Measurements from ENCODE around the gene LPAR1.
A peak's percentile ranks its signal among the peaks of the same experiment; 100 is the strongest.

LPAR1 gene

GRCh38 chr9:111013707-111014106 lies 24.6 kb downstream of the LPAR1 start:
- no peak for FAIRE-seq
- TF ChIP-seq TAF1 (IDR thresholded peaks at IDR 0.05; ENCODE audit: borderline replicate concordance, low read depth, low read length) (no peak), POLR2A (IDR thresholded peaks at IDR 0.05; ENCODE audit: low read depth, low read length) (no peak), POLR2AphosphoS5 (IDR thresholded peaks at IDR 0.05; ENCODE audit: low read depth, low read length) (no peak)
- no peak for DNase-seq (ENCODE audit: insufficient read length)

GRCh38 chr9:111013250-111013649 lies 25.0 kb downstream of the LPAR1 start:
- no peak for TF ChIP-seq POLR2AphosphoS5 (IDR thresholded peaks at IDR 0.05; ENCODE audit: low read depth, low read length)
- TF ChIP-seq POLR2A (IDR thresholded peaks at IDR 0.05; ENCODE audit: low read depth, low read length), result no peak
- TF ChIP-seq TAF1 (IDR thresholded peaks at IDR 0.05; ENCODE audit: borderline replicate concordance, low read depth, low read length), result no peak
- DNase-seq (ENCODE audit: insufficient read length), result no peak
- no peak for FAIRE-seq

GRCh38 chr9:111008158-111009075 lies 29.9 kb downstream of the LPAR1 start:
- no peak for FAIRE-seq
- no peak for DNase-seq (ENCODE audit: insufficient read length)
- TF ChIP-seq POLR2AphosphoS5 (IDR thresholded peaks at IDR 0.05; ENCODE audit: low read depth, low read length), result no peak
- TF ChIP-seq POLR2A (IDR thresholded peaks at IDR 0.05; ENCODE audit: low read depth, low read length), result no peak
- no peak for TF ChIP-seq TAF1 (IDR thresholded peaks at IDR 0.05; ENCODE audit: borderline replicate concordance, low read depth, low read length)

GRCh38 chr9:111005746-111006470 lies 32.4 kb downstream of the LPAR1 start:
- TF ChIP-seq TAF1 (IDR thresholded peaks at IDR 0.05; ENCODE audit: borderline replicate concordance, low read depth, low read length) (no peak), POLR2AphosphoS5 (IDR thresholded peaks at IDR 0.05; ENCODE audit: low read depth, low read length) (no peak), POLR2A (IDR thresholded peaks at IDR 0.05; ENCODE audit: low read depth, low read length) (no peak)
- DNase-seq (ENCODE audit: insufficient read length) (no peak), FAIRE-seq (no peak)

GRCh38 chr9:111004936-111005335 lies 33.3 kb downstream of the LPAR1 start:
- TF ChIP-seq POLR2AphosphoS5 (IDR thresholded peaks at IDR 0.05; ENCODE audit: low read depth, low read length), result no peak
- TF ChIP-seq POLR2A (IDR thresholded peaks at IDR 0.05; ENCODE audit: low read depth, low read length), result no peak
- TF ChIP-seq TAF1 (IDR thresholded peaks at IDR 0.05; ENCODE audit: borderline replicate concordance, low read depth, low read length), result no peak
- no peak for DNase-seq (ENCODE audit: insufficient read length)

GRCh38 chr9:111003182-111003581 lies 35.1 kb downstream of the LPAR1 start:
- FAIRE-seq, result peak; percentile 54
- no peak for DNase-seq (ENCODE audit: insufficient read length)
- TF ChIP-seq POLR2A (IDR thresholded peaks at IDR 0.05; ENCODE audit: low read depth, low read length), result no peak
- no peak for TF ChIP-seq TAF1 (IDR thresholded peaks at IDR 0.05; ENCODE audit: borderline replicate concordance, low read depth, low read length)
- TF ChIP-seq POLR2AphosphoS5 (IDR thresholded peaks at IDR 0.05; ENCODE audit: low read depth, low read length), result no peak

More at GRCh38 chr9:111004936-111005335, 33.3 kb downstream of the LPAR1 start:
- FAIRE-seq, result no peak

GRCh38 chr9:111001526-111001925 lies 36.7 kb downstream of the LPAR1 start:
- no peak for DNase-seq (ENCODE audit: insufficient read length)

GRCh38 chr9:111000202-111000601 lies 38.1 kb downstream of the LPAR1 start:
- TF ChIP-seq TAF1 (IDR thresholded peaks at IDR 0.05; ENCODE audit: borderline replicate concordance, low read depth, low read length), result no peak
- TF ChIP-seq POLR2A (IDR thresholded peaks at IDR 0.05; ENCODE audit: low read depth, low read length), result no peak
- TF ChIP-seq POLR2AphosphoS5 (IDR thresholded peaks at IDR 0.05; ENCODE audit: low read depth, low read length), result no peak
- no peak for FAIRE-seq

More at GRCh38 chr9:111001526-111001925, 36.7 kb downstream of the LPAR1 start:
- no peak for TF ChIP-seq TAF1 (IDR thresholded peaks at IDR 0.05; ENCODE audit: borderline replicate concordance, low read depth, low read length)
- FAIRE-seq, result no peak

GRCh38 chr9:110999379-110999778 lies 38.9 kb downstream of the LPAR1 start:
- DNase-seq (ENCODE audit: insufficient read length) (no peak), FAIRE-seq (no peak)
- TF ChIP-seq POLR2AphosphoS5 (IDR thresholded peaks at IDR 0.05; ENCODE audit: low read depth, low read length) (no peak), POLR2A (IDR thresholded peaks at IDR 0.05; ENCODE audit: low read depth, low read length) (no peak), TAF1 (IDR thresholded peaks at IDR 0.05; ENCODE audit: borderline replicate concordance, low read depth, low read length) (no peak)

More at GRCh38 chr9:111000202-111000601, 38.1 kb downstream of the LPAR1 start:
- no peak for DNase-seq (ENCODE audit: insufficient read length)

- FAIRE-seq (no peak), DNase-seq (ENCODE audit: insufficient read length) (no peak)
- TF ChIP-seq TAF1 (IDR thresholded peaks at IDR 0.05; ENCODE audit: borderline replicate concordance, low read depth, low read length), result no peak
- no peak for TF ChIP-seq POLR2A (IDR thresholded peaks at IDR 0.05; ENCODE audit: low read depth, low read length)
- no peak for TF ChIP-seq POLR2AphosphoS5 (IDR thresholded peaks at IDR 0.05; ENCODE audit: low read depth, low read length)
Observed at GRCh38 chr9:110997847-110998246, 40.4 kb downstream of the LPAR1 start.

GRCh38 chr9:110996436-110997220 lies 41.6 kb downstream of the LPAR1 start:
- FAIRE-seq (peak; percentile 27), DNase-seq (ENCODE audit: insufficient read length) (no peak)
- TF ChIP-seq POLR2AphosphoS5 (IDR thresholded peaks at IDR 0.05; ENCODE audit: low read depth, low read length) (no peak), POLR2A (IDR thresholded peaks at IDR 0.05; ENCODE audit: low read depth, low read length) (no peak), TAF1 (IDR thresholded peaks at IDR 0.05; ENCODE audit: borderline replicate concordance, low read depth, low read length) (no peak)
